Measurements from ENCODE around the gene IHH.
A peak's percentile ranks its signal among the peaks of the same experiment; 100 is the strongest.

The IHH gene

DNA sequence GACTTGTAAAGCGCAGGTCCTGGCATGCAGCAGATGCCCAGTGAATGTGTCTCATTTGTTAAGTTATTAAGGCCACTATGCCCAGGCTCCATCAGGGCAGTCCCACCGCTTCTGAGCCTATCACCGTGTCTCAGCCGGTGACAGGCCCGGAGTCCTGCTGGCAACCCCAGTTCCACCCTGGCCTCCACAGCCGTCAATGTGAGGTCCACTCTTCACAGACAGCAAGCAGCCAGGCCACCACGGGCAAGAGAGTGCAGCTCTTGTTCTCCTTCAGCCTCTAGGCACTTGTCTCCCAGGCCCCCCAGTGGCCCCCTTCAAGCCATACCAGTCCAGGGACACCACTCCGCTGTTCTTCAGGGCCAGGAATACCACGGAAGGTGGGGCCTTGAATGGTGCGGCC lies 42.0 kb downstream of the IHH start:
- Histone ChIP-seq H2BK120ac (ENCODE audit: low read depth, low read length) (no peak overlapping the region), H3K9ac (ENCODE audit: low read length) (no peak overlapping the region), H4K5ac (ENCODE audit: low read length) (no peak overlapping the region), H2BK5ac (ENCODE audit: low read length) (no peak overlapping the region), H3K18ac (ENCODE audit: low read length) (no peak overlapping the region), H2AK5ac (ENCODE audit: low read length) (no peak overlapping the region), H3K4me2 (ENCODE audit: low read length) (no peak overlapping the region), H3K36me3 (ENCODE audit: control insufficient read depth, insufficient read depth, low read length) (no peaks in the 10 kb centered on the region), H3K79me1 (ENCODE audit: low read length) (no peaks in the 10 kb centered on the region), H3K79me2 (ENCODE audit: control insufficient read depth, insufficient read depth, low read length) (no peaks in the 10 kb centered on the region), H3K56ac (ENCODE audit: low read length) (no peak overlapping the region), H3K4me3 (ENCODE audit: low read length) (no peak overlapping the region), H4K8ac (ENCODE audit: low read depth, low read length) (no peak overlapping the region), H3K4ac (ENCODE audit: low read depth, low read length) (no peak overlapping the region), H3K4me1 (ENCODE audit: control insufficient read depth, low read depth, low read length) (no peaks in the 10 kb centered on the region), H3K27ac (ENCODE audit: low read depth, low read length) (no peak overlapping the region), H3K27me3 (ENCODE audit: insufficient read depth, low read length, poor library complexity) (no peaks in the 10 kb centered on the region), H2BK15ac (replicated peaks; ENCODE audit: low read depth) (no peak overlapping the region), H3K23ac (ENCODE audit: low read length) (no peak overlapping the region)
- no peak for DNase-seq
- no CpG with 5 or more reads among the region's 10 CpGs for WGBS (ENCODE audit: extremely low coverage, insufficient coverage, low lambda C conversion rate)

GRCh38 chr2:219018286-219018685 lies 42.4 kb downstream of the IHH start:
- no peak overlapping the region for H3K4ac ChIP-seq (ENCODE audit: low read depth, low read length)
- H4K8ac ChIP-seq (ENCODE audit: low read depth, low read length): no peak overlapping the region
- no peak overlapping the region for H3K4me2 ChIP-seq (ENCODE audit: low read length)
- DNase-seq: no peak
- H2BK120ac ChIP-seq (ENCODE audit: low read depth, low read length): no peak overlapping the region
- H2AK5ac ChIP-seq (ENCODE audit: low read length): no peak overlapping the region
- no peaks in the 10 kb centered on the region for H3K36me3 ChIP-seq (ENCODE audit: control insufficient read depth, insufficient read depth, low read length)
- H2BK15ac ChIP-seq (replicated peaks; ENCODE audit: low read depth): no peak overlapping the region
- H3K18ac ChIP-seq (ENCODE audit: low read length): no peak overlapping the region
- no CpG with 5 or more reads among the region's 7 CpGs for WGBS (ENCODE audit: extremely low coverage, insufficient coverage, low lambda C conversion rate)
- H3K9ac ChIP-seq (ENCODE audit: low read length): no peak overlapping the region
- no peaks in the 10 kb centered on the region for H3K4me1 ChIP-seq (ENCODE audit: control insufficient read depth, low read depth, low read length)
- no peak overlapping the region for H2BK5ac ChIP-seq (ENCODE audit: low read length)
- H3K23ac ChIP-seq (ENCODE audit: low read length): no peak overlapping the region
- no peak overlapping the region for H3K4me3 ChIP-seq (ENCODE audit: low read length)
- H3K79me1 ChIP-seq (ENCODE audit: low read length): no peaks in the 10 kb centered on the region
- no peak overlapping the region for H4K5ac ChIP-seq (ENCODE audit: low read length)
- H3K27ac ChIP-seq (ENCODE audit: low read depth, low read length): no peak overlapping the region
- no peaks in the 10 kb centered on the region for H3K79me2 ChIP-seq (ENCODE audit: control insufficient read depth, insufficient read depth, low read length)
- H3K56ac ChIP-seq (ENCODE audit: low read length): no peak overlapping the region
- no peaks in the 10 kb centered on the region for H3K27me3 ChIP-seq (ENCODE audit: insufficient read depth, low read length, poor library complexity)

GRCh38 chr2:219017201-219017931 lies 43.4 kb downstream of the IHH start:
- H3K4me1 ChIP-seq (ENCODE audit: control insufficient read depth, low read depth, low read length): no peaks in the 10 kb centered on the region
- H3K4me2 ChIP-seq (ENCODE audit: low read length): no peak overlapping the region
- H2BK5ac ChIP-seq (ENCODE audit: low read length): no peak overlapping the region
- no CpG with 5 or more reads among the region's 14 CpGs for WGBS (ENCODE audit: extremely low coverage, insufficient coverage, low lambda C conversion rate)
- no peaks in the 10 kb centered on the region for H3K79me1 ChIP-seq (ENCODE audit: low read length)
- H3K4ac ChIP-seq (ENCODE audit: low read depth, low read length): no peak overlapping the region
- H4K8ac ChIP-seq (ENCODE audit: low read depth, low read length): no peak overlapping the region
- H2BK15ac ChIP-seq (replicated peaks; ENCODE audit: low read depth): no peak overlapping the region
- H3K36me3 ChIP-seq (ENCODE audit: control insufficient read depth, insufficient read depth, low read length): no peaks in the 10 kb centered on the region
- no peak overlapping the region for H3K18ac ChIP-seq (ENCODE audit: low read length)
- no peak overlapping the region for H4K5ac ChIP-seq (ENCODE audit: low read length)
- H3K56ac ChIP-seq (ENCODE audit: low read length): no peak overlapping the region
- H2BK120ac ChIP-seq (ENCODE audit: low read depth, low read length): no peak overlapping the region
- no peaks in the 10 kb centered on the region for H3K27me3 ChIP-seq (ENCODE audit: insufficient read depth, low read length, poor library complexity)
- no peak overlapping the region for H3K9ac ChIP-seq (ENCODE audit: low read length)
- no peak overlapping the region for H3K23ac ChIP-seq (ENCODE audit: low read length)
- H3K27ac ChIP-seq (ENCODE audit: low read depth, low read length): no peak overlapping the region
- no peaks in the 10 kb centered on the region for H3K79me2 ChIP-seq (ENCODE audit: control insufficient read depth, insufficient read depth, low read length)
- no peak overlapping the region for H3K4me3 ChIP-seq (ENCODE audit: low read length)
- no peak overlapping the region for H2AK5ac ChIP-seq (ENCODE audit: low read length)
- no peak for DNase-seq

DNA sequence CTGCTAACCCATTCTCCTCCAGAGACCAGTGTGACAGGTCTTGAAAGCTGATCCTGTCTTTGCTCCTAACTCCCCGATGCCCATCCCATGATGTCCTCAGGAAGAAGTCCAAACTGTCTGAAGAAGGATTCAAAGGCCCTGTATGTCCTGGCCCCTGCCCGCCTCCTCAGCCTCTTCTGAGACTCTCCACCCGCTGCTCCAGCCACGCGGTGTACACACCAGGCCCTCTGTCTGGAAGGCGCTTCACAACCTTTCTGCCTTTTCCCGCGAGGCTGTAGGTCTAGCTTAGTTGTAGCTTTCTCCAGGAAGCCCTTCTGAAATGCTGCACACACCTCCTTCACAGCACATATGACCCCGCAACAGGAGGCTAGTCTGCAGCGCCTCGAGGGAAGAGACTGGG lies 44.0 kb downstream of the IHH start:
- Histone ChIP-seq H2BK120ac (ENCODE audit: low read depth, low read length) (no peak overlapping the region), H3K27me3 (ENCODE audit: insufficient read depth, low read length, poor library complexity) (no peaks in the 10 kb centered on the region), H3K79me2 (ENCODE audit: control insufficient read depth, insufficient read depth, low read length) (no peaks in the 10 kb centered on the region), H3K4me1 (ENCODE audit: control insufficient read depth, low read depth, low read length) (no peaks in the 10 kb centered on the region), H3K18ac (ENCODE audit: low read length) (no peak overlapping the region), H2BK15ac (replicated peaks; ENCODE audit: low read depth) (no peak overlapping the region), H3K27ac (ENCODE audit: low read depth, low read length) (no peak overlapping the region), H3K4ac (ENCODE audit: low read depth, low read length) (no peak overlapping the region), H4K5ac (ENCODE audit: low read length) (no peak overlapping the region), H4K8ac (ENCODE audit: low read depth, low read length) (no peak overlapping the region), H3K23ac (ENCODE audit: low read length) (no peak overlapping the region), H3K4me2 (ENCODE audit: low read length) (no peak overlapping the region), H2AK5ac (ENCODE audit: low read length) (no peak overlapping the region), H3K56ac (ENCODE audit: low read length) (no peak overlapping the region), H3K9ac (ENCODE audit: low read length) (no peak overlapping the region), H2BK5ac (ENCODE audit: low read length) (no peak overlapping the region), H3K36me3 (ENCODE audit: control insufficient read depth, insufficient read depth, low read length) (no peaks in the 10 kb centered on the region), H3K4me3 (ENCODE audit: low read length) (no peak overlapping the region), H3K79me1 (ENCODE audit: low read length) (no peaks in the 10 kb centered on the region)
- DNase-seq: no peak
- no CpG with 5 or more reads among the region's 11 CpGs for WGBS (ENCODE audit: extremely low coverage, insufficient coverage, low lambda C conversion rate)

DNA sequence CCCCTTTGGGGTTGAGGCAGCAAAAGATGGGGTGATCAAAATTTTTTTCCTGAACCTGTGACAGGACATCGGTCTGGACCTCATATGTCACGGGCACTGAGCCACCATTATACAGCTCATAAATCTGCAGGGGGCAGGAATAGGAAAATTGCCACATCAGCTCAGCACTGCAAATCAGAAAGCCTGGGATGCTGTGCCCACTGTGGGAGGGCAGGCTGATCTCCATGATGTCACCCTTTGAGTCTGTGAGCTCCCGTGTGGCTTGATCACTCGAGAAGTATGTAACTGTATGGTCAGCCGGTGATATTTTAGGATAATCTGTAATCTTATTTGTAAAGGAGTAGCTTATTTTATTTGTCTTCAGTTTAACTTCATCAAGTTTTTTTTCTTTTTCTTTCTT lies 49.8 kb downstream of the IHH start:
- H3K79me2 ChIP-seq (ENCODE audit: control insufficient read depth, insufficient read depth, low read length): no peaks in the 10 kb centered on the region
- DNase-seq: no peak
- no peak overlapping the region for H2BK15ac ChIP-seq (replicated peaks; ENCODE audit: low read depth)
- no peak overlapping the region for H4K5ac ChIP-seq (ENCODE audit: low read length)
- H3K4me3 ChIP-seq (ENCODE audit: low read length): no peak overlapping the region
- H3K79me1 ChIP-seq (ENCODE audit: low read length): no peaks in the 10 kb centered on the region
- H4K8ac ChIP-seq (ENCODE audit: low read depth, low read length): no peak overlapping the region
- no peak overlapping the region for H3K18ac ChIP-seq (ENCODE audit: low read length)
- no CpG with 5 or more reads among the region's 5 CpGs for WGBS (ENCODE audit: extremely low coverage, insufficient coverage, low lambda C conversion rate)
- H3K9ac ChIP-seq (ENCODE audit: low read length): no peak overlapping the region
- no peak overlapping the region for H3K27ac ChIP-seq (ENCODE audit: low read depth, low read length)
- no peak overlapping the region for H2BK120ac ChIP-seq (ENCODE audit: low read depth, low read length)
- no peak overlapping the region for H3K4ac ChIP-seq (ENCODE audit: low read depth, low read length)
- no peaks in the 10 kb centered on the region for H3K36me3 ChIP-seq (ENCODE audit: control insufficient read depth, insufficient read depth, low read length)
- H3K23ac ChIP-seq (ENCODE audit: low read length): no peak overlapping the region
- H3K4me1 ChIP-seq (ENCODE audit: control insufficient read depth, low read depth, low read length): no peaks in the 10 kb centered on the region
- H3K27me3 ChIP-seq (ENCODE audit: insufficient read depth, low read length, poor library complexity): no peaks in the 10 kb centered on the region
- H3K4me2 ChIP-seq (ENCODE audit: low read length): no peak overlapping the region
- H3K56ac ChIP-seq (ENCODE audit: low read length): no peak overlapping the region
- H2AK5ac ChIP-seq (ENCODE audit: low read length): no peak overlapping the region
- no peak overlapping the region for H2BK5ac ChIP-seq (ENCODE audit: low read length)

DNA sequence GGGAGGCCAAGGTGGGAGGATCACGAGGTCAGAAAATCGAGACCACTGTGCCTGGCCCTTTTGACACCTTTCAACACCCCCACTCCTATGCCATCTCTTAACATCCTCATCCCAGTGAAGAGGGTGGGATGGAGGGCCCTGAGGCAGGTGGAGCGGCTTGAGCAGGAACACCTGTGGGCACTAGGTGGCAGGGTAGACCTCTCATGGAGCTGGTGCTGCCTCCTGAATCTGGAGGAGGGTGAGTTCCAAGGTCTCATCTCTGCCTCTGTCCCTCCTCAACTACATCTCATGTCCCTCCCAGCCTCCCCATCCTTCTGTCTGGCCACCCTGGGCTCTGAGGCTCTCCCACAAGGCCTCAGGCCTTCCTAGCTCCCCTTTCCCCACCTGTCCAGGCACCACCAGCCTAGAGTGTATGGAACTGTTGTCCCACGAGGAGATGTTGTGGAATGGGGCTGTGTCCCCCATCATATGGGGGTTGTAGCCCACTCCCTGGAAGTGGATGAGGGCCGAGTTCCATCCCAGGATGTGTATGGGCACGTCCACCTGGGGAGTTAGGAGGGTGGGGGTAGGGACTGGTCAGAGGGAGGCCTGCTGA lies 50.5 kb downstream of the IHH start:
- Histone ChIP-seq H3K79me1 (ENCODE audit: low read length) (no peaks in the 10 kb centered on the region), H3K56ac (ENCODE audit: low read length) (no peak overlapping the region), H3K4me1 (ENCODE audit: control insufficient read depth, low read depth, low read length) (no peaks in the 10 kb centered on the region), H2AK5ac (ENCODE audit: low read length) (no peak overlapping the region), H2BK15ac (replicated peaks; ENCODE audit: low read depth) (no peak overlapping the region), H3K79me2 (ENCODE audit: control insufficient read depth, insufficient read depth, low read length) (no peaks in the 10 kb centered on the region), H4K8ac (ENCODE audit: low read depth, low read length) (no peak overlapping the region), H4K5ac (ENCODE audit: low read length) (no peak overlapping the region), H3K4ac (ENCODE audit: low read depth, low read length) (no peak overlapping the region), H3K4me3 (ENCODE audit: low read length) (no peak overlapping the region), H2BK5ac (ENCODE audit: low read length) (no peak overlapping the region), H3K9ac (ENCODE audit: low read length) (no peak overlapping the region), H3K23ac (ENCODE audit: low read length) (no peak overlapping the region), H2BK120ac (ENCODE audit: low read depth, low read length) (no peak overlapping the region), H3K27ac (ENCODE audit: low read depth, low read length) (no peak overlapping the region), H3K4me2 (ENCODE audit: low read length) (no peak overlapping the region), H3K18ac (ENCODE audit: low read length) (no peak overlapping the region), H3K36me3 (ENCODE audit: control insufficient read depth, insufficient read depth, low read length) (no peaks in the 10 kb centered on the region), H3K27me3 (ENCODE audit: insufficient read depth, low read length, poor library complexity) (no peaks in the 10 kb centered on the region)
- no CpG with 5 or more reads among the region's 6 CpGs for WGBS (ENCODE audit: extremely low coverage, insufficient coverage, low lambda C conversion rate)
- peak; percentile 56 for DNase-seq

Data from mesendoderm (in vitro differentiated cells).